ENCODE results near the gene FAM163B.
"Not testable (repeated sequence)": the region's sequence is repeated elsewhere in the genome, so short reads cannot be mapped to it uniquely, and the experiment has no call there.

The FAM163B gene

GRCh38 chr9:133564451-133565116, 44.6 kb downstream of the FAM163B start:
- DNase-seq: no peak

- DNase-seq: not testable (repeated sequence)
These were observed 45.4 kb downstream of the FAM163B start for GRCh38 chr9:133563814-133564213.

GRCh38 chr9:133563291-133563796, 45.8 kb downstream of the FAM163B start:
- DNase-seq: no peak

- DNase-seq: no peak
These were observed 46.4 kb downstream of the FAM163B start for GRCh38 chr9:133562611-133563290.

- no peak for DNase-seq
These were observed 47.1 kb downstream of the FAM163B start for GRCh38 chr9:133561976-133562554.

- DNase-seq: no peak
These were observed 48.2 kb downstream of the FAM163B start for GRCh38 chr9:133560944-133561343.

- no peak for DNase-seq
These were observed 48.9 kb downstream of the FAM163B start for GRCh38 chr9:133560311-133560710.

- DNase-seq: peak; percentile 78
These were observed 50.7 kb downstream of the FAM163B start for GRCh38 chr9:133558191-133559126.

GRCh38 chr9:133557581-133557980, 51.6 kb downstream of the FAM163B start:
- DNase-seq: no peak

GRCh38 chr9:133556354-133556753, 52.8 kb downstream of the FAM163B start:
- no peak for DNase-seq

GRCh38 chr9:133554729-133555128, 54.5 kb downstream of the FAM163B start:
- DNase-seq: no peak

- DNase-seq: no peak
These were observed 55.0 kb downstream of the FAM163B start for GRCh38 chr9:133553973-133554713.

- DNase-seq: no peak
These were observed 56.1 kb downstream of the FAM163B start for GRCh38 chr9:133553123-133553522.

GRCh38 chr9:133552236-133552635, 57.0 kb downstream of the FAM163B start:
- DNase-seq: no peak

GRCh38 chr9:133551446-133551845, 57.7 kb downstream of the FAM163B start:
- no peak for DNase-seq

- no peak for DNase-seq
These were observed 62.1 kb downstream of the FAM163B start for GRCh38 chr9:133547116-133547515.

- DNase-seq: no peak
These were observed 62.9 kb downstream of the FAM163B start for GRCh38 chr9:133546287-133546680.

GRCh38 chr9:133545494-133546286, 63.5 kb downstream of the FAM163B start:
- DNase-seq: no peak

GRCh38 chr9:133543772-133544467, 65.3 kb downstream of the FAM163B start:
- DNase-seq: no peak

GRCh38 chr9:133542002-133542401, 67.2 kb downstream of the FAM163B start:
- DNase-seq: no peak

GRCh38 chr9:133540698-133541025, 68.5 kb downstream of the FAM163B start:
- no peak for DNase-seq

Data from NCI-H524 treated with DMSO at 0.1 percent for 48 hours (cell line).